Loucy (cell line): ENCODE results near the gene HCRT.
"Not testable (repeated sequence)": the region's sequence is repeated elsewhere in the genome, so short reads cannot be mapped to it uniquely, and the experiment has no call there.

Source experiments
- H2AFZ ChIP-seq: fragments of 200-600 bp; sonication (generic); 2 replicates; pipeline ENCODE4 v1.6.0; 2016; ENCODE audit warnings: antibody characterized with exemption, mild to moderate bottlenecking, low read length, moderate library complexity
- H3F3A ChIP-seq: fragments of 200-600 bp; 2 replicates; pipeline ENCODE4 v1.6.0; 2016; ENCODE audit warnings: antibody characterized with exemption, low read depth, mild to moderate bottlenecking
- H3K27me3 ChIP-seq: fragments of 200-600 bp; sonication (generic); 2 replicates; pipeline ENCODE4 v1.6.1; 2014; ENCODE audit warnings: low read length, mild to moderate bottlenecking; ENCODE audit not compliant: insufficient read depth, poor library complexity, severe bottlenecking
- H3K36me3 ChIP-seq: fragments of 200-600 bp; sonication (generic); 2 replicates; pipeline ENCODE4 v1.6.1; 2016; ENCODE audit warnings: low read length; ENCODE audit not compliant: insufficient read depth
- H3K4me1 ChIP-seq: fragments of 200-600 bp; sonication (generic); 2 replicates; pipeline ENCODE4 v1.5.1; 2014; ENCODE audit warnings: low read length, mild to moderate bottlenecking; ENCODE audit not compliant: insufficient read depth, poor library complexity, severe bottlenecking
- H3K4me2 ChIP-seq: fragments of 200-600 bp; sonication (generic); 2 replicates; pipeline ENCODE4 v1.6.0; 2014; ENCODE audit warnings: antibody characterized with exemption, low read length, low read depth, mild to moderate bottlenecking; ENCODE audit not compliant: poor library complexity, severe bottlenecking
- H3K4me3 ChIP-seq: fragments of 200-600 bp; sonication (generic); 2 replicates; pipeline ENCODE4 v1.5.1; 2014; ENCODE audit warnings: low read length, mild to moderate bottlenecking, mixed read lengths; ENCODE audit not compliant: poor library complexity, severe bottlenecking
- H3K79me2 ChIP-seq: fragments of 200-600 bp; sonication (generic); 2 replicates; pipeline ENCODE4 v1.6.1; 2014; ENCODE audit warnings: low read length; ENCODE audit not compliant: insufficient read depth
- H3K9ac ChIP-seq: fragments of 200-600 bp; sonication (generic); 2 replicates; pipeline ENCODE4 v1.6.0; 2014; ENCODE audit warnings: mild to moderate bottlenecking, low read depth, low read length, moderate library complexity; ENCODE audit not compliant: poor library complexity, severe bottlenecking
- H3K9me2 ChIP-seq: fragments of 200-600 bp; sonication (generic); replicated peaks from 2 replicates; pipeline ENCODE4 v1.6.1; 2016; ENCODE audit warnings: low read depth, low read length, mixed read lengths
- H3K9me3 ChIP-seq: fragments of 200-600 bp; sonication (generic); 2 replicates; pipeline ENCODE4 v1.6.1; 2014; ENCODE audit warnings: mild to moderate bottlenecking, antibody characterized with exemption, low read length, low read depth; ENCODE audit not compliant: insufficient read depth
- H4K20me1 ChIP-seq: fragments of 200-600 bp; sonication (generic); 2 replicates; pipeline ENCODE4 v1.6.0; 2014; ENCODE audit warnings: antibody characterized with exemption, low read length, mild to moderate bottlenecking; ENCODE audit not compliant: insufficient read depth, poor library complexity, severe bottlenecking
- EZH2phosphoT487 ChIP-seq: fragments of 200-600 bp; IDR thresholded peaks from 2 replicates; pipeline ENCODE4 v1.6.1; 2018; ENCODE audit warnings: antibody characterized with exemption, mild to moderate bottlenecking, moderate library complexity, borderline replicate concordance
- TF ChIP-seq, protein P1 (sequence below): fragments of 200-600 bp; sonication (generic); conservative IDR thresholded peaks from 2 replicates; pipeline ENCODE4 v1.5.1; 2014; ENCODE audit warnings: mild to moderate bottlenecking, antibody characterized with exemption, low read length

The HCRT gene

DNA sequence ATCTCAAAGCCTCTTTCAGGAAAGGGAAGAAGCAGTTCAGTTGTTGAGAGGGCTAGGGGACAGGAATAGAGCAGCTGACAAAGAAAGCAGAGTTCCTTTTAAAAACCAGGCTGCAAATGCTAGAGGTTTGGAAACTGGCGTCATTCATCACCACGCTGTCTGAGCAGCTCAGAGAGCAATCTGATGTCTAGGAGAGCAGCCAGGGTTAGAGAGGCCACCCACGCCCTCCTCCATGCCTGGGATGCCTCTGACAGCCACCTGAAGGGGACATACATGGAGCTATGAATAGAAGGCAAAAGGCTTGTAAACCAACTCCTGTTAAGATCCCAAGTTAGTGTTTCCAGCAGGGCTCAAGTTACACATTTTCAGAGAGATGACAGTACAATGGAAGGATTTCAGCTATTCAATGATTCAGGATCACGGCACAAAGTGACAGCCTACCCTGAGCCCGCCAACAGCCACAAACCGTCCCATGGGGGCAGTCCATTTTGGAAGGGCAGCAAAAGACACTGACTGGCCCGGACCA lies 42.8 kb downstream of the HCRT start:
- H3K4me1 ChIP-seq: peaks cover 6% of the 10 kb centered on the region
- no peaks in the 10 kb centered on the region for H3K27me3 ChIP-seq
- TF ChIP-seq, protein P1, sequence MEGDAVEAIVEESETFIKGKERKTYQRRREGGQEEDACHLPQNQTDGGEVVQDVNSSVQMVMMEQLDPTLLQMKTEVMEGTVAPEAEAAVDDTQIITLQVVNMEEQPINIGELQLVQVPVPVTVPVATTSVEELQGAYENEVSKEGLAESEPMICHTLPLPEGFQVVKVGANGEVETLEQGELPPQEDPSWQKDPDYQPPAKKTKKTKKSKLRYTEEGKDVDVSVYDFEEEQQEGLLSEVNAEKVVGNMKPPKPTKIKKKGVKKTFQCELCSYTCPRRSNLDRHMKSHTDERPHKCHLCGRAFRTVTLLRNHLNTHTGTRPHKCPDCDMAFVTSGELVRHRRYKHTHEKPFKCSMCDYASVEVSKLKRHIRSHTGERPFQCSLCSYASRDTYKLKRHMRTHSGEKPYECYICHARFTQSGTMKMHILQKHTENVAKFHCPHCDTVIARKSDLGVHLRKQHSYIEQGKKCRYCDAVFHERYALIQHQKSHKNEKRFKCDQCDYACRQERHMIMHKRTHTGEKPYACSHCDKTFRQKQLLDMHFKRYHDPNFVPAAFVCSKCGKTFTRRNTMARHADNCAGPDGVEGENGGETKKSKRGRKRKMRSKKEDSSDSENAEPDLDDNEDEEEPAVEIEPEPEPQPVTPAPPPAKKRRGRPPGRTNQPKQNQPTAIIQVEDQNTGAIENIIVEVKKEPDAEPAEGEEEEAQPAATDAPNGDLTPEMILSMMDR: no peak
- no peak for TF ChIP-seq EZH2phosphoT487
- H3F3A ChIP-seq: no peaks in the 10 kb centered on the region
- H3K4me2 ChIP-seq: no peak overlapping the region
- H3K79me2 ChIP-seq: peaks cover 78% of the 10 kb centered on the region; the same call in 1 of the 2 replicates
- H4K20me1 ChIP-seq: peaks cover 17% of the 10 kb centered on the region
- H3K36me3 ChIP-seq: peaks cover 8% of the 10 kb centered on the region; the same call in 1 of the 2 replicates
- no peak overlapping the region for H2AFZ ChIP-seq
- no peaks in the 10 kb centered on the region for H3K9me3 ChIP-seq
- H3K9ac ChIP-seq: no peak overlapping the region
- no peak overlapping the region for H3K4me3 ChIP-seq
- H3K9me2 ChIP-seq: no peaks in the 10 kb centered on the region

DNA sequence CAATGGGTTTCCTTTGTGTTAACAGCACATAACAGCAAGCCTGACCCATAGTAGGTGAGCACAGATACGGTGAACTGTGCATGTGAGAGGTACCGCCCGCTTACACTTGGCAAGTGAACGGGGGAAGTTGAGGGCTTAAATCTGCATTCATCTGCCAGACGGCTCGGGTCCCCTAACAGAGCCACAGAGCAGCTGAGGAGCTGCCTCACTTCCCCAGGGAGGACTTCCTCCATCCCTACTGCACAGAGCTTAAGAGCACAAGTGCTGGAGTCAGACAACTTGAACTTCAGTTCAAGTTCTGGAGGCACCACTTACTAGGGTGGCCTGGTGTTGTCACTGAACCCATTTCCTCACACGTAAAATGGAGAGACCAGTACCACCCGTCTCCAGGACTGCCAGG lies 43.9 kb downstream of the HCRT start:
- no peak overlapping the region for H2AFZ ChIP-seq
- H3K9ac ChIP-seq: no peak overlapping the region
- no peaks in the 10 kb centered on the region for H3K27me3 ChIP-seq
- no peaks in the 10 kb centered on the region for H3F3A ChIP-seq
- TF ChIP-seq, protein P1: no peak
- no peak for TF ChIP-seq EZH2phosphoT487
- H3K79me2 ChIP-seq: peaks cover 77% of the 10 kb centered on the region
- no peaks in the 10 kb centered on the region for H3K9me2 ChIP-seq
- peaks cover 10% of the 10 kb centered on the region; the same call in 1 of the 2 replicates for H3K36me3 ChIP-seq
- H4K20me1 ChIP-seq: peaks cover 11% of the 10 kb centered on the region
- peaks cover 4% of the 10 kb centered on the region for H3K4me1 ChIP-seq
- H3K9me3 ChIP-seq: no peaks in the 10 kb centered on the region
- no peak overlapping the region for H3K4me3 ChIP-seq
- no peak overlapping the region for H3K4me2 ChIP-seq

DNA sequence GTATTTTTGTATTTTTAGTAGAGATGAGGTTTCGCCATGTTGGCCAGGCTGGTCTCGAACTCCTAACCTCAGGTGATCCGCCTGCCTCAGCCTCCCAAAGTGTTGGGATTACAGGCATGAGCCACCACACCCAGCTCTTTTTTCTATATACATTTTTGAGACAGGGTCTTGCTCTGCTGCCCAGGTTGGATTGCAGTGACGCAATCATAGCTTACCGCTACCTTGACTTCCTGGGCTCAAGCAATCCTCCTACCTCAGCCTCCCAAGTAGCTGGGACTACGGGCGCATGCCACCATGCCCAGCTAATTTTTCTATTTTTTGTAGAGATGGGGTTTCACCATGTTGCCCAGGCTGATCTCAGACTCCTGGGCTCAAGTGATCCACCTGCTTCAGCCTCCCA lies 44.6 kb downstream of the HCRT start:
- peaks cover 80% of the 10 kb centered on the region for H3K79me2 ChIP-seq
- peaks cover 11% of the 10 kb centered on the region for H4K20me1 ChIP-seq
- H3K4me2 ChIP-seq: not testable (repeated sequence)

More for the DNA sequence above, 44.6 kb downstream of the HCRT start:
- not testable (repeated sequence) for H2AFZ ChIP-seq, H3K27me3 ChIP-seq, H3K9ac ChIP-seq, H3K4me1 ChIP-seq, H3F3A ChIP-seq, H3K9me2 ChIP-seq, H3K9me3 ChIP-seq, H3K4me3 ChIP-seq
- H3K36me3 ChIP-seq: peaks cover 16% of the 10 kb centered on the region; the same call in 1 of the 2 replicates
